HG03565 (cell line): ENCODE results near the gene DAPP1.
A peak's percentile ranks its signal among the peaks of the same experiment; 100 is the strongest.
"Not testable (repeated sequence)": the region's sequence is repeated elsewhere in the genome, so short reads cannot be mapped to it uniquely, and the experiment has no call there.

Experiments
- ATAC-seq: cut with Tn5 transposase; IDR thresholded peaks from one replicate; pipeline ENCODE4 v1.9.1; 2021; ENCODE audit warnings: mild to moderate bottlenecking, moderate library complexity; ENCODE audit not compliant: unreplicated experiment

Gene DAPP1, protein sequence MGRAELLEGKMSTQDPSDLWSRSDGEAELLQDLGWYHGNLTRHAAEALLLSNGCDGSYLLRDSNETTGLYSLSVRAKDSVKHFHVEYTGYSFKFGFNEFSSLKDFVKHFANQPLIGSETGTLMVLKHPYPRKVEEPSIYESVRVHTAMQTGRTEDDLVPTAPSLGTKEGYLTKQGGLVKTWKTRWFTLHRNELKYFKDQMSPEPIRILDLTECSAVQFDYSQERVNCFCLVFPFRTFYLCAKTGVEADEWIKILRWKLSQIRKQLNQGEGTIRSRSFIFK

DNA sequence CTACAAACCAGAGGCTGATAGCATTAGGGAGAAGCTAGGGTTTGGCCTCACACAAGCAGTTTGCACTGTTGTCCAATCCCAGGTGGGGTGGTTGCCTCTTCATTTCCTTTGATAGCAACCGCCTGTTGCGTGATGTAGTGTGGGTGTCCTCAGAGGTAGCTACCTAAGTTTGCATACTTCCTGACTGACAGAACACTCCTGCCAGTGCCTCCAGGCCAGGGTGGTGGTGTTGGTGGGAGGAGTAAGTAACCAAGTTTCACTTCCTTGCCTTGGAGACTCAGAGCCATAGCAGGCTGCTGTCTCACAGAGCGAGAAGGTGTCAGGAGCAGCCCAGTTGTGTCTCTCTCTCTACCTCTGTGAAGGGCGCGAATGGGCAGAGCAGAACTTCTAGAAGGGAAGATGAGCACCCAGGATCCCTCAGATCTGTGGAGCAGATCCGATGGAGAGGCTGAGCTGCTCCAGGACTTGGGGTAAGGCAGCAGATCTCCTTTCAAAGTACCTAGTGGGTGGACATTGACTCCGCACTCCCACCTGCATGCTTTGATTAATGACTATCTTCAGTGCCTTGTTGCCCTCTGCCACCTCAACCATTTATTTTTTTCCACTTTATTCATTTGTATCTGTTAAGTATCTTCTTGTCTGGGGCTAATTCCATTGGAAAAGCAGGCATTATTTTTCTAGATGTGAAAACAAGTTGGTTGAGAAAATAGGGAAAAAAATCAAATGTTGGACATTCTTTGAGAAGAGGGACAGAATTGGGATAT is at the start of gene DAPP1:
Gene DAPP1 (plus strand): TSS at position 283 of the 764 bp plus-strand sequence. CDS start 87 bp downstream, at position 370.
- ATAC-seq: peak; percentile 96

DNA sequence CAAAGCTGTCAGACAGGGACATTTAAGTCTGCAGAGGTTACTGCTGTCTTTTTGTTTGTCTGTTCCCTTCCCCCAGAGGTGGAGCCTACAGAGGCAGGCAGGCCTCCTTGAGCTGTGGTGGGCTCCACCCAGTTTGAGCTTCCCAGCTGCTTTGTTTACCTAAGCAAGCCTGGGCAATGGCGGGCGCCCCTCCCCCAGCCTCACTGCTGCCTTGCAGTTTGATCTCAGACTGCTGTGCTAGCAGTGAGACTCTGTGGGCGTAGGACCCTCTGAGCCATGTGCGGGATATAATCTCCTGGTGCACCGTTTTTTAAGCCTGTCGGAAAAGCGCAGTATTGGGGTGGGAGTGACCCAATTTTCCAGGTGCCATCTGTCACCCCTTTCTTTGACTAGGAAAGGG is 45.8 kb upstream of the DAPP1 start:
- ATAC-seq: not testable (repeated sequence)

DNA sequence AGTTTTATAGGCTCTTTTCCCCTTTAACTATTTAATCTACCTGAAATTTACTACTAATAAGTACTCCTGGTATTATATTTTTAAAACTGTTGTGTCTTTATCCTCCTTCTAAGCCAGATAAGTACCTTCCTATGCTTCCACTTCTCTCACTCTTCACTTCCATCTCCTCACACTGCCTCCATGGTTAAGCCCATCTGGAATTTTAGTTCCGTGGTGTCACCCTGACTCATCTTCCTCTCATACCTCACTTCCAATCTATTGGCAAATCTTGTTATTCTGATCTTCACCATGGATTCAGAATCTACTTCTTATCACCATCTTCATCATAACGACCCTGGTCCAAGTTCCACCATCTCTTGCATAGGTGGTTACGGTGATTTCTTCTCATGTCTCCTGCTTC is 32.7 kb upstream of the DAPP1 start:
- no peak for ATAC-seq

DNA sequence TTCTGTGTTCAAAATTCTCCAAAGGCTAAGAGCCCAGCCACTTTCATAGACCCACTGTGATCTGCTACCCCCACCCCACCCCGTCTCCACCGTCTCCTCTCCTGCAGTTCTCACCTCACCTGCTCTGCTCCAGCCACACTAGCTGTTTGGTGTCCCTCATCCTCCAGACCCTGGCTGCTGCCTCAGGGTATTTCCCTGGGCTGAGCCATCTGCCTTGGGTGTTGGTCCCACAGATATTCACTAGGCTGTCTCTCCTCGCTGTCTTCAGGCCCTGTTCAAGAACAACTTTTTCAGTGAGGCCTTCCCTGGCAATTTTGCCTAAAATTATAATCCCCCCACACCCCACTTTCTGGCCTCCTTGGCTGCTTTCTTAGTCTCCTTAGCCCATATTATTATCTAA is 31.8 kb upstream of the DAPP1 start:
- ATAC-seq: no peak

DNA sequence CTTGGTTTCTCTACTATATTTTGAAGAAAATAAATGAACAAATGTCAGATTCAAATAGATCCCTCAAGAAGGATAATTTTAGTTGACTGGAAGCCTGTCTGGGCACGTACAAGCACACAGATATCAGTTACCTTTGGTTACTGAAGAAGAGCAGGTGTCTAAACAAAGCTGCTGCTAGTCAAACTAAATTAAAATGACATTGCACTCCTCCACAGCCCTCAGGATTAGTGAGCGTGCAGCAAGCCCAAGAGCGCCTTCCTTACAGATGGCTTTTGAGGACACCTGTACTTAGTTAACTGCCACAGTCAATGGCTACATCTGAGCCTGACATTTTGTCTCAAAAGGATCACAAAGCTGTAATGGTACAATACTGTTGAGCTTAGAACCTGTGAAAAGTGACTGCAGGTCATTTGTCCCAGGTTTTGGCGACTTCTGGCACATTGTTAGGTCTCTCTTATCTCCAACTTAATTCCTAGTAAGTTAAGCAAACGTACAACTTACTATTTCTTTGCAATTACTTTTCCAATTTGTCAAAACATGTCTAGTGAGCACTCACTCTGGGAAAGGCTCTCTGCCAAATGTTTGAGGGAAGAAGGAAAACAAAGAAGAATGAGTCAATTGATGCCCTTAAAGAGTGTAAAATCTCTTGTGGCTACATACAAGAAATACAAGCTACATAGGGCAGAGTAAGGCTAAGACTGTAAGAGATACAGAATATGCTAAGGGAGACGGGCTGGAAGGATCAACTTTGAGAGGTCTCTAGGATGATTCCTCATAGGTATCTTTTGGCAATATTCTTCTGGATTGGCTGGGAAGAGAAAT is 25.6 kb upstream of the DAPP1 start:
- no peak for ATAC-seq

DNA sequence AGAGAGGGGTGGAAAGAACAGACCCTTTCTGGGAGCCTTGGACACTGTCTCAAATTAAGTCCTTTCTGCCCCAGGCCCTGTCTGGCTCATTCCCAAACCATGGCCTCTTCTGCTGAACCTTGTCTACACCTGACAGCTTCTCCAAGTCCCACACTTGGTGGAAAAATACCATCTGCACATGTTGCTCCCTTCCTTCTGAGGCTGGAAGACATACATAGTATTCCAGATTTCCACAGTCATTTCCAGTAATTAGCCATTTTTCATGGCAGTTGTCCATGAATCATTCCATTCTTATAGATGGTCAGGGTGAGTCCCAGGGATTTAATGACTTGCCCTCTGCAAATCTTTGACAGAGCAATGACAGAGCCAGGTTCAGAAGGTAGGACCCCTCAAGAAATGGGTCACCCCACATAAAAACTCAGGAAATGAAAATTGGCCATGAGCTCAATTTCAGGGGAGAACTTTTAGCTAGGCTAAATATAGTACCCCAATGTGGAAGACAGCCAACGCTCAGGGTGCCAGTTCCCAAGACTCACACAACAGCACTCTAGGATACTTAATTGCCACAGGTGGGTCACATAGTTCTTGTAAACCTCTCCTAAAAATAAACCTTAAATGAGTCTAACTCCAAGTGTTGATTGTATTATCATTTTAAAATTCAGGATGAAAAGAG is 16.2 kb upstream of the DAPP1 start:
- no peak for ATAC-seq

DNA sequence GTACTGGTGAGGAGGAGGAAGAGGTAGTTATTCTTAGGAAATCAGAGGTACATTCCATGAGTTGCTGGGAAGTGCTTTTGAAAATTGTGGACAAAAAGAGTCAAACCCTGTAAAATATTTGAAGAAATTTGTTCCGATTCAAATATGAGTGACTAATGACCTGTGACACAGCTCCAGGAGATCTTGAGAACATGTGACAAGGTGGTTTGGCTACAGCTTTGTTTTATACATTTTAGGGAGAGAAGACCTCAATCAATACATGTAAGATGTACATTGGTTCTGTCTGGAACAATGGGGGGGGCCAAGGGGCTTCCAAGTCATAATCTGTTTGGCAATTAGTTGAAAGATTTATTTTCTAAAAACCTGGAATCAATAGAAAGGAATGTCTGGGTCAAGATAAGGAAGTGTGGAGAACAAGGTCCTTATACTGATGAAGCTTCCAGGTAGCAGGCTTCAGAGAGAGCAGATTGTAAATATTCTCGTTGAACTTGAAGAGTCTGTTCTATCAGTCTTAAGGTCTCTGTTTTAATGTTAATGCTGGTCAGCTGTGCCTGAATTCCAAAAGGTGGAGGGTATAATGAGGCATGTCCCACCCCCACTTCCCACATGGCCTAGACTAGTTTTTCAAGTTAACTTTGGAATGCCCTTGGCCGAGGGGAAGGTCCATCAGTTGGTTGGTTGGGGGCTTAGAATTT is 15.5 kb upstream of the DAPP1 start:
- ATAC-seq: no peak

DNA sequence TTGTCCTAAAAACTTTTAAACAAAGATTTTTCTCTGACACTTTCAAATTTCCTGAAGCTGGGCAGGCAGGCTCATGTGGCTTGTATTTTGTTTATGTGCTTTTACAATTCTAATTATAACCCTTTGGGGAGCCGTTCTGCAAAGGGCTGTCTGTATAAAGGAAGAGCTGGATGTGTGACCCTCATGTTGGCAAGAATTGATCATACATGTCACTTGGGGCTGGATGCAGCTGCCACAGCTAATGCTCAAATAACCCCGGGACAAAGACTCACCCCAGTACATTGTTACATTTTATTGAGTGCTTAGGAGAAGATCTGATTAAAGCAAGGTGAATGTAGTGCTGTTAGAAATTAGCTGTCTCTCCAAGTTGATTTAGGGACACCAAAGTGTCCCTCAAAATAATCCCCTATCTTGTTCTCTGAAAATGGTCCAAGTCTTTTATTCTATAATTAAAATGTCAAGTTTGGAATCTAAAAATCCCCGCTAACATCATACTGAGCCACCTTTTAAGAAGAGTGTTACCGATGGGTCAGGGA is 13.0 kb upstream of the DAPP1 start:
- no peak for ATAC-seq

- ATAC-seq: no peak
Observed at GRCh38 chr4:99806545-99806944, 10.1 kb upstream of the DAPP1 start.

DNA sequence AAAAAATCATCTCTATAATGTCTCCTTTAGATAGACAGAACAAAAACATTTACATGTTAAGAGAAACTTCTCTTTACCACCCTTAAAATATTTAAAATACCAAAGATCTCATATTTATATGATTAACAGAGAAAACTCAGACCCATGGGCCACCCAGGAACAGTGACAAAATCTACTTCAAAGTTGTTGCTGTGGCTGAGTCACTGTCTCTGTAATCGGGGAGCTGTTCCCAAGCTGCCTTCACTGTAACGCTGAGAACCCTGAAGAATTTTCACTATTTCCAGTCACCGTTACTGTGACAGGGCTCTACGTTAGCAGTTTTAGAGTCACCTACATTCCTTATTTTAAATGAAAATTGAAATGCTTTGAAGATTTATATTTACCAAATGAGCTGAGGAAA is 9.0 kb upstream of the DAPP1 start:
- ATAC-seq: no peak

- peak; percentile 90 for ATAC-seq
Observed at GRCh38 chr4:99808260-99808857, 8.3 kb upstream of the DAPP1 start.

GRCh38 chr4:99809326-99809725 is 7.3 kb upstream of the DAPP1 start:
- no peak for ATAC-seq

DNA sequence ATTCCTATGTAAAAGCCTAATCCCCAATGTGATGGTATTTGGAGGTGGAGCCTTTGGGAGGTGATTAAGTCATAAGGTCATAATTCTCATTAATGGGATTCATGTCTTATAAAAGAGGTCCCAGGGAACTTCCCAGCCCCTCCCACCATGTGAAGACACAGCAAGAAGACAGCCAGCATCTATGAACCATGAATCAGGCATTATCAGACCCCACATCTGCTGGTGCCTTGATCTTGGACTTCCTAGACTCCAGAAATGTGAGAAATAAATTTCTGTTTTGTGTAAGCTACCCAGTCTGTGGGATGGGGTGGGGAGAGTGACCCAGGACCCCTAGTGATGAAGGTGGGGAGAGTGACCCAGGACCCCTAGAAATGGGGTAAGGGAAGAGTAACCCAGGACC is 6.1 kb upstream of the DAPP1 start:
- ATAC-seq: no peak

DNA sequence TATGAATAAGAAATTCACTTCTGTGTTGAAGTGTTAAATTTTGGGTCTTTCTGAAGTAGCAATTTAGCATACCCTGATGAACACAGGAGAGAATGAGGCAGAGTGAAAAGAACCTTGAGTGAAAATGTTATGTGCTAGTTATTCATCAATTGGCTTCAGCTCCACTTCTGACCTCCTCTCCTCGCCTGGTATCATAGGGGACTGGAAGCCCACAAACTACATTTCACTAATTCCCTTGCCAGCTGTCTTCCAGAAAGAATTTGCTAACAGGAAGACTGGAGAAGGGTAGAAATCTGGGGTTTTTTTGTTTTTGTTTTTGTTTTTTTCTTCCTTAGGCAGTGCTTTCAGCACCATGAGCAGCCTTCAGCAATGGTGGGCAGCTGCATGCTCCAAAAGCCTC is 5.5 kb upstream of the DAPP1 start:
- no peak for ATAC-seq

- no peak for ATAC-seq
Observed at GRCh38 chr4:99811850-99812249, 4.8 kb upstream of the DAPP1 start.

DNA sequence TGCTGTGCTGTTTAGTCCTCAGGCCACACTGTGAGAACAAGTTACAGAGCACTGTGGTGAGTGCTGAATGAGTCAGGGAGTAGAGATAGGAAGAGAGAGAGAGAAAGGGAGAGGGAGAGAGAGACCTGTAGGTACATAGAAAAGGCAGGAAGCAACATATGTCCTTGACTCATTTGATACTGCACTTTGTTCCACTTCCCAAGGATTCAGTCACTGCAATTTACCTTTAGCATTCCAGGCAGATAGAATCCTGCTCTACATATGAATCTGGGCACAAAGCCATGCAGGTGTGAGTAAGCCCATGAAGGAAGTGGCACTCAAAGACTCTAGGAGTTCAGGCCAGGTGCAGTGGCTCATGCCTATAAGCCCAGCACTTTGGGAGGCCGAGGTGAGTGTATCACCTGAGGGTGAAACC is 1.0 kb upstream of the DAPP1 start:
- ATAC-seq: no peak

- ATAC-seq: no peak
Observed at GRCh38 chr4:99817309-99817890, 773 bp downstream of the DAPP1 start.

GRCh38 chr4:99818661-99819060 is 2.0 kb downstream of the DAPP1 start:
- ATAC-seq: no peak

DNA sequence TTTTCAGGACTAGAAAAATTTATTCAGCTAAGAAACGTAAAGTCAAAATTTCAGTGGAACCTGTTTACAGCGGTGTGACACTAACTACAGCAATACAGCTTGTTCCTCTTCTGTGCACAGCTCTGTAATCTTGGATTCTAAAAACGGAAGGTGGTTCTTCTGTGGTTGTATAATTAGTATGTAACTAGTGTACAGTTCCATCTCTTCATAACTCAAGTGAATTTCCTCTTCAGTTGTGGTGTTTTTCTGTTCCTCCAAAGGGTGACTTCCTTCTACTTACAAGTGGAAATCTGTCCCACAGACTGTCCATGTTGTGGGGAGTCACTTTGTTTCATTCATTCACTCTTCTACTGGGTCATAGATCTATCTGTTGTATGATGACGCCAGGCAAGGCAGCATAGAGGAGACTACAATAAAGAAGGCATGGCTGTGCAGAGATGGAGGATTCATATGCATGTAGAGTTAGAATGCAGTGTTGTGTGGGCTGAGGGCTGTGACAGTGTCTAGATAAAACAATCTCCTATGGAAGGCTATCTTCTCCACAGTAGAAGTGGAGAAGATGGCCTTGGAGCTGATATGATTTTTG is 5.4 kb downstream of the DAPP1 start:
- peak; percentile 79 for ATAC-seq
